HG03439 (cell line): ENCODE data around the gene ABR.
"Not testable (repeated sequence)": the region's sequence is repeated elsewhere in the genome, so short reads cannot be mapped to it uniquely, and the experiment has no call there.

Source experiments
- ATAC-seq: cut with Tn5 transposase; IDR thresholded peaks from one replicate; pipeline ENCODE4 v1.9.1; 2021; ENCODE audit warnings: mild to moderate bottlenecking, moderate library complexity; ENCODE audit not compliant: unreplicated experiment

ABR gene

GRCh38 chr17:1174263-1174880 is 5.4 kb downstream of the ABR start:
- ATAC-seq = no peak

GRCh38 chr17:1173432-1174262 is 6.1 kb downstream of the ABR start:
- no peak for ATAC-seq

GRCh38 chr17:1171953-1172352 is 7.8 kb downstream of the ABR start:
- no peak for ATAC-seq

GRCh38 chr17:1170739-1171138 is 9.0 kb downstream of the ABR start:
- ATAC-seq = no peak

- no peak for ATAC-seq
Observed at GRCh38 chr17:1169929-1170312, 9.9 kb downstream of the ABR start.

GRCh38 chr17:1169221-1169928 is 10.4 kb downstream of the ABR start:
- ATAC-seq = no peak

- ATAC-seq = no peak
Observed at GRCh38 chr17:1168533-1169220, 11.1 kb downstream of the ABR start.

- ATAC-seq = no peak
Observed at GRCh38 chr17:1166276-1166675, 13.5 kb downstream of the ABR start.

GRCh38 chr17:1165836-1166235 is 13.9 kb downstream of the ABR start:
- ATAC-seq = no peak

- ATAC-seq = no peak
Observed at GRCh38 chr17:1164935-1165556, 14.7 kb downstream of the ABR start.

- ATAC-seq = no peak
Observed at GRCh38 chr17:1162116-1162855, 17.5 kb downstream of the ABR start.

- no peak for ATAC-seq
Observed at GRCh38 chr17:1160591-1161390, 19.0 kb downstream of the ABR start.

GRCh38 chr17:1159431-1160180 is 20.2 kb downstream of the ABR start:
- ATAC-seq = no peak

GRCh38 chr17:1158879-1159278 is 20.9 kb downstream of the ABR start:
- no peak for ATAC-seq

- no peak for ATAC-seq
Observed at GRCh38 chr17:1156864-1157263, 22.9 kb downstream of the ABR start.

GRCh38 chr17:1154704-1155103 is 25.1 kb downstream of the ABR start:
- ATAC-seq = no peak

- ATAC-seq = no peak
Observed at GRCh38 chr17:1153795-1154546, 25.8 kb downstream of the ABR start.

GRCh38 chr17:1152582-1152981 is 27.2 kb downstream of the ABR start:
- not testable (repeated sequence) for ATAC-seq
